HepG2 (cell line): Measurements from ENCODE around the gene METTL23. TPM values are rescaled to one million over a fixed set of nuclear protein-coding genes. Genes with fewer than 3 reads are reported as not detected.
A peak's percentile ranks its signal among the peaks of the same experiment; 100 is the strongest.

Experiments
- BATF2 ChIP-seq: sonication (generic); formaldehyde crosslinking; IDR thresholded peaks from 2 replicates; pipeline ENCODE4 v1.8.0; 2022; ENCODE audit warnings: mild to moderate bottlenecking, missing genetic modification reagents, moderate library complexity
- HOXA3 ChIP-seq: sonication (generic); formaldehyde crosslinking; IDR thresholded peaks from 2 replicates; pipeline ENCODE4 v1.5.0; 2020; ENCODE audit warnings: missing genetic modification reagents
- RNF219 ChIP-seq: sonication (generic); formaldehyde crosslinking; IDR thresholded peaks from 2 replicates; pipeline ENCODE4 v1.5.0; 2020; ENCODE audit warnings: mild to moderate bottlenecking, missing genetic modification reagents
- TEAD2 ChIP-seq: sonication (generic); formaldehyde crosslinking; IDR thresholded peaks from 2 replicates; pipeline ENCODE4 v1.9.0; 2021; ENCODE audit warnings: missing genetic modification reagents
- YY1 ChIP-seq: IDR thresholded peaks from 2 replicates; pipeline ENCODE4 v1.6.1; 2011; ENCODE audit warnings: low read length, low read depth, moderate library complexity, mild to moderate bottlenecking; ENCODE audit not compliant: insufficient read depth, insufficient replicate concordance
- ZEB1 ChIP-seq: IDR thresholded peaks from 2 replicates; pipeline ENCODE4 v1.6.1; 2012; ENCODE audit warnings: mild to moderate bottlenecking, low read depth, inconsistent platforms; ENCODE audit not compliant: insufficient replicate concordance
- ZMYM2 ChIP-seq: sonication (generic); formaldehyde crosslinking; IDR thresholded peaks from 2 replicates; pipeline ENCODE4 v1.8.0; 2022; ENCODE audit warnings: mild to moderate bottlenecking, missing genetic modification reagents
- ZNF280B ChIP-seq: sonication (generic); formaldehyde crosslinking; IDR thresholded peaks from 2 replicates; pipeline ENCODE4 v1.5.0; 2020; ENCODE audit warnings: missing genetic modification reagents, mild to moderate bottlenecking, borderline replicate concordance
- ZNF280D ChIP-seq: sonication (generic); formaldehyde crosslinking; IDR thresholded peaks from 2 replicates; pipeline ENCODE4 v1.5.1; 2020; ENCODE audit warnings: mild to moderate bottlenecking, missing genetic modification reagents
- ZNF530 ChIP-seq: sonication (generic); formaldehyde crosslinking; IDR thresholded peaks from 2 replicates; pipeline ENCODE4 v1.5.0; 2020; ENCODE audit warnings: low read depth, mild to moderate bottlenecking, missing genetic modification reagents
- ZNF576 ChIP-seq: sonication (generic); formaldehyde crosslinking; IDR thresholded peaks from 2 replicates; pipeline ENCODE4 v1.4.0; 2020; ENCODE audit warnings: mild to moderate bottlenecking, missing genetic modification reagents
- ZNF644 ChIP-seq: IDR thresholded peaks from 2 replicates; pipeline ENCODE4 v1.6.1; 2016; ENCODE audit warnings: low read depth
- ZNF691 ChIP-seq: sonication (generic); formaldehyde crosslinking; IDR thresholded peaks from 2 replicates; pipeline ENCODE4 v1.4.0; 2020; ENCODE audit warnings: missing genetic modification reagents, low read depth, mild to moderate bottlenecking, borderline replicate concordance
- ZNF75D ChIP-seq: sonication (generic); formaldehyde crosslinking; IDR thresholded peaks from 2 replicates; pipeline ENCODE4 v1.8.1; 2023; ENCODE audit warnings: missing genetic modification reagents, mild to moderate bottlenecking, borderline replicate concordance
- ZSCAN21 ChIP-seq: sonication (generic); formaldehyde crosslinking; IDR thresholded peaks from 2 replicates; pipeline ENCODE4 v1.8.0; 2022; ENCODE audit warnings: mild to moderate bottlenecking, missing genetic modification reagents, moderate library complexity, borderline replicate concordance
- ZZZ3 ChIP-seq: sonication (generic); formaldehyde crosslinking; IDR thresholded peaks from 2 replicates; pipeline ENCODE4 v1.4.0; 2020; ENCODE audit warnings: missing genetic modification reagents, mild to moderate bottlenecking, borderline replicate concordance
- polyA plus RNA-seq, 8 experiments: library from polyadenylated mRNA; depleted of rRNA in 3 of 8; stranded (reverse) in 7 of 8; unstranded in 1 of 8; fragments of >200 nt; fragmentation: Illumina TruSeq in 4 of 8; extraction: Trizol in 4 of 8; gene quantifications; 2 replicates each; pipeline versions ENCODE4 v1.2.1 to v1.2.3, GENCODE V29; 2011 to 2016; ENCODE audit warnings: low read depth in 4 of 8, missing spikeins in 1 of 8, mixed read lengths in 1 of 8; ENCODE audit not compliant: insufficient read depth in 1 of 8
- total RNA-seq, 5 experiments: library from RNA; depleted of rRNA; stranded (reverse); fragments of >200 nt; fragmentation: Illumina TruSeq; extraction: Trizol; gene quantifications; 2 replicates each; pipeline ENCODE4 v1.2.3, GENCODE V29; 2016; ENCODE audit warnings: low read depth in 1 of 5

The METTL23 gene
- total and polyA plus RNA-seq, 2 of the 13 experiments (the other 11 are each of a cell fraction or from before 2014, with no cell fraction given): 39.9 to 104 TPM

- 0 out of 2 replicates have a peak, but pooled peaks have one; percentile 6 for TF ChIP-seq RNF219 (CRISPR knock-in tag)
- TF ChIP-seq YY1: peak; percentile 98
- no peak for TF ChIP-seq ZMYM2 (CRISPR knock-in tag)
- no peak for TF ChIP-seq ZNF530 (CRISPR knock-in tag)
- TF ChIP-seq ZNF280D (CRISPR knock-in tag): no peak
- TF ChIP-seq ZNF644 (CRISPR knock-in tag): no peak
- peak; percentile 13; the same call in 1 of the 2 replicates for TF ChIP-seq ZSCAN21 (CRISPR knock-in tag)
- TF ChIP-seq ZEB1: no peak
- TF ChIP-seq ZNF691 (CRISPR knock-in tag): no peak
- no peak; the same call in 1 of the 2 replicates for TF ChIP-seq BATF2 (CRISPR knock-in tag)
- no peak for TF ChIP-seq TEAD2 (CRISPR knock-in tag)
- no peak for TF ChIP-seq ZNF576 (CRISPR knock-in tag)
- TF ChIP-seq HOXA3 (CRISPR knock-in tag): peak; percentile 96
- no peak for TF ChIP-seq ZNF75D
- no peak for TF ChIP-seq ZZZ3 (CRISPR knock-in tag)
- TF ChIP-seq ZNF280B (CRISPR knock-in tag): 0 out of 2 replicates have a peak, but pooled peaks have one; percentile 56
These were observed 9.9 kb downstream of the METTL23 start (continued) for GRCh38 chr17:76736349-76737081.
